ENCODE measurements around the gene ZBTB14. TPM values are rescaled to one million over a fixed set of nuclear protein-coding genes. Genes with fewer than 3 reads are reported as not detected.

Gene ZBTB14
- total RNA-seq, 1 experiment from 2014 or later: 15.1 TPM

DNA sequence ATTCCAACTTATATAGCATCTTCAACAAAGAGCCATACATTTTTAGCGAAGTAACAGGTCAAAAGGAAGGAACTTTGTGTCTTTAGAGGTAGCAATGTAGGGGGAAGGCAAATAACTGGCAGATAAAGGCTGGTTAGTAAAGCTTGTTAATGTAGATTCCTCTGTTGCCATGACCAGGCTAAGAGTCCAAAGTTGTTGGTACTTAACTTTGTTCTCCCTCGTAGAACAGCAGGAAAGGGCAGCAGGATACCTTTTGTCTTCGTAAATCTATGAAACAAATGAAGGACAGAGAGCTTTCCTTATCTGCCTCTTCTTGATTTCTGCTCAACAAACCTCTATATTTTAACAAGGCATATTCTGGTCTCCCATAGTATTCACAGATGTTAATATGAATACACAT is 18.6 kb downstream of the ZBTB14 start:
- no peak overlapping the region for H3K27ac Mint-ChIP-seq
- H3K4me3 Mint-ChIP-seq: no peak overlapping the region
- ChIA-PET CTCF (no interaction called here), POLR2A (no interaction called here)
- peaks cover 35% of the 10 kb centered on the region for H3K9me3 Mint-ChIP-seq
- no peak for DNase-seq (ENCODE audit: low spot score)
- no peaks in the 10 kb centered on the region for H3K27me3 Mint-ChIP-seq (ENCODE audit: low read depth)
- peaks cover 7% of the 10 kb centered on the region for H3K4me1 Mint-ChIP-seq
- TF ChIP-seq, protein P1, sequence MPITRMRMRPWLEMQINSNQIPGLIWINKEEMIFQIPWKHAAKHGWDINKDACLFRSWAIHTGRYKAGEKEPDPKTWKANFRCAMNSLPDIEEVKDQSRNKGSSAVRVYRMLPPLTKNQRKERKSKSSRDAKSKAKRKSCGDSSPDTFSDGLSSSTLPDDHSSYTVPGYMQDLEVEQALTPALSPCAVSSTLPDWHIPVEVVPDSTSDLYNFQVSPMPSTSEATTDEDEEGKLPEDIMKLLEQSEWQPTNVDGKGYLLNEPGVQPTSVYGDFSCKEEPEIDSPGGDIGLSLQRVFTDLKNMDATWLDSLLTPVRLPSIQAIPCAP (CRISPR knock-in tag; IDR thresholded peaks at IDR 0.05): no peak
- TF ChIP-seq, protein P2, sequence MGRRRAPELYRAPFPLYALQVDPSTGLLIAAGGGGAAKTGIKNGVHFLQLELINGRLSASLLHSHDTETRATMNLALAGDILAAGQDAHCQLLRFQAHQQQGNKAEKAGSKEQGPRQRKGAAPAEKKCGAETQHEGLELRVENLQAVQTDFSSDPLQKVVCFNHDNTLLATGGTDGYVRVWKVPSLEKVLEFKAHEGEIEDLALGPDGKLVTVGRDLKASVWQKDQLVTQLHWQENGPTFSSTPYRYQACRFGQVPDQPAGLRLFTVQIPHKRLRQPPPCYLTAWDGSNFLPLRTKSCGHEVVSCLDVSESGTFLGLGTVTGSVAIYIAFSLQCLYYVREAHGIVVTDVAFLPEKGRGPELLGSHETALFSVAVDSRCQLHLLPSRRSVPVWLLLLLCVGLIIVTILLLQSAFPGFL (CRISPR knock-in tag; IDR thresholded peaks at IDR 0.05; ENCODE audit: borderline replicate concordance): no peak
- TF ChIP-seq ZNF138 (CRISPR knock-in tag; conservative IDR thresholded peaks at IDR 0.05) (no peak), CREB1 (CRISPR knock-in tag; IDR thresholded peaks at IDR 0.05) (no peak), NR3C1 (CRISPR knock-in tag; conservative IDR thresholded peaks at IDR 0.05; ENCODE audit: low read depth) (no peak)
- TF ChIP-seq, protein P3, sequence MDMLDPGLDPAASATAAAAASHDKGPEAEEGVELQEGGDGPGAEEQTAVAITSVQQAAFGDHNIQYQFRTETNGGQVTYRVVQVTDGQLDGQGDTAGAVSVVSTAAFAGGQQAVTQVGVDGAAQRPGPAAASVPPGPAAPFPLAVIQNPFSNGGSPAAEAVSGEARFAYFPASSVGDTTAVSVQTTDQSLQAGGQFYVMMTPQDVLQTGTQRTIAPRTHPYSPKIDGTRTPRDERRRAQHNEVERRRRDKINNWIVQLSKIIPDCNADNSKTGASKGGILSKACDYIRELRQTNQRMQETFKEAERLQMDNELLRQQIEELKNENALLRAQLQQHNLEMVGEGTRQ (CRISPR knock-in tag; IDR thresholded peaks at IDR 0.05): no peak
- H3K36me3 Mint-ChIP-seq: peaks cover 17% of the 10 kb centered on the region
- ATAC-seq: peak; percentile 53

DNA sequence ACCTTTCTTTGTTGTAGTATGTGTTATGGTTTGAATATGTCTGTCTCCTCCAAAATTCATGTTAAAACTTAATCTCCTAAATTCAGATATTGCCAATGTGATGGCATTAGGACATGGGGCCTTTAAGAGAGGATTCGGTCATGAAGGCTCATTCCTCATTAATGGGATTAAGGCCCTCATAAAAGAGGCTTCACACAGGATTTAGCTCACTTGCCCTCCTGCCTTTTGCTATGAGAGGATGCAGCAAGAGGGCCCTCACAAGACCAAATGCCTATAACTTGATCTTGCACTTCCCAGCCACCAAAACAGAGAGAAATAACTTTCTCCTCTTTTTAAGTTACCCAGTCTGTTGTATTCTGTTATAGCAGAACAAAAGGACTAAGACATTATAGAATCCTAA is 19.7 kb downstream of the ZBTB14 start:
- CTCF ChIA-PET: no interaction called here

DNA sequence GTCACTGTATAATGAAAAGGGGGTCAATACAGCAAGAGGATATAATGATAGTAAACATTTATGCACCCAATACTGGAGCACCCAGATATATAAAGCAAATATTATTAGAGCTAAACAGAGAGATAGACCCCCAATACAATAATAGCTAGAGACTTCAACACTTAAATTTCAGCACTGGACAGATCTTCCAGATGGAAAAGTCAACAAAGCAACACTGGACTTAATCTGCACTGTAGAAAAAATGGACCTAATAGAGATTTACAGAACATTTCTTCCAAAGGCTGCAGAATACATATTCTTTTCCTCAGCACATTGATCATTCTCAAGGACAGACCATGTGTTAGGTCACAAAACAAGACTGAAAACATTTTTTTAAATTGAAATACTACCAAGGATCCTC is 26.7 kb downstream of the ZBTB14 start:
- H3K36me3 Mint-ChIP-seq: peaks cover 36% of the 10 kb centered on the region
- no peak overlapping the region for H3K4me3 Mint-ChIP-seq
- CTCF ChIA-PET: no interaction called here
- no peak for DNase-seq (ENCODE audit: low spot score)
- H3K9me3 Mint-ChIP-seq: peaks cover 88% of the 10 kb centered on the region
- no peak overlapping the region for H3K27ac Mint-ChIP-seq
- ATAC-seq: no peak
- H3K27me3 Mint-ChIP-seq (ENCODE audit: low read depth): peaks cover 11% of the 10 kb centered on the region
- POLR2A ChIA-PET: no interaction called here
- peaks cover 7% of the 10 kb centered on the region for H3K4me1 Mint-ChIP-seq
- no peak for TF ChIP-seq ZNF263 (CRISPR knock-in tag; IDR thresholded peaks at IDR 0.05; ENCODE audit: low read depth)
- TF ChIP-seq, protein P4, sequence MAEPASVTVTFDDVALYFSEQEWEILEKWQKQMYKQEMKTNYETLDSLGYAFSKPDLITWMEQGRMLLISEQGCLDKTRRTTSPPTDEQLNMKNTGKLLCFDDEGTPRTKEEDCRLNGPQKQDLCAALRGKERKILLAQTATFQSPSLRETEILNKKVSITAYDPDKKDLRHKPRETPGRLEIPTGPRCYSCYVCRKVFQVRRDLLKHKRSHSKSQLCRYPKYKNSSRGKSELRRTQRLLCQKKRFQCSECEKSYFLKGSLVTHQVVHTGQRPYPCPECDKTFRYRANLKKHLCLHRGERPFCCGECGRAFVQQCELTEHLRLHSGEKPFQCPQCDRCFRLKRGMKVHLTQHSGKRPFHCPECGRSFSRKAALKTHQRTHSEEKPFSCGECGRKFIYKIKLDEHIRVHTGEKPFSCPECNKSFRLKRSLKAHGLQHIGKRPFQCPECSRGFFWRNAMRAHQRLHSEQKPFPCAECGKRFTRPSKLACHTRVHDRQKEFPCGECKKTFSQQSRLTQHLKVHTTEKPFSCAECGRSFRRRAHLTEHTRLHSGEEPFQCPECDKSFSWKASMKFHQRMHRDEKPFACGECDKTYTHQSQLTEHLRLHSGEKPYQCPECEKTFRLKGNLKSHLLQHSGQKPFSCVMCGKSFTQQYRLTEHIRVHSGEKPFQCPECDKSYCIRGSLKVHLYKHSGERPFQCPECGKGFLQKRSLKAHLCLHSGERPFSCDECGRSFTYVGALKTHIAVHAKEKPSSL (CRISPR knock-in tag; conservative IDR thresholded peaks at IDR 0.05): no peak
- TF ChIP-seq JUN (CRISPR knock-in tag; IDR thresholded peaks at IDR 0.05): no peak
- no peak for TF ChIP-seq JAZF1 (CRISPR knock-in tag; IDR thresholded peaks at IDR 0.05)
- TF ChIP-seq, protein P5, sequence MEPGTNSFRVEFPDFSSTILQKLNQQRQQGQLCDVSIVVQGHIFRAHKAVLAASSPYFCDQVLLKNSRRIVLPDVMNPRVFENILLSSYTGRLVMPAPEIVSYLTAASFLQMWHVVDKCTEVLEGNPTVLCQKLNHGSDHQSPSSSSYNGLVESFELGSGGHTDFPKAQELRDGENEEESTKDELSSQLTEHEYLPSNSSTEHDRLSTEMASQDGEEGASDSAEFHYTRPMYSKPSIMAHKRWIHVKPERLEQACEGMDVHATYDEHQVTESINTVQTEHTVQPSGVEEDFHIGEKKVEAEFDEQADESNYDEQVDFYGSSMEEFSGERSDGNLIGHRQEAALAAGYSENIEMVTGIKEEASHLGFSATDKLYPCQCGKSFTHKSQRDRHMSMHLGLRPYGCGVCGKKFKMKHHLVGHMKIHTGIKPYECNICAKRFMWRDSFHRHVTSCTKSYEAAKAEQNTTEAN (CRISPR knock-in tag; IDR thresholded peaks at IDR 0.05): no peak
- no peak for TF ChIP-seq MXD4 (CRISPR knock-in tag; IDR thresholded peaks at IDR 0.05; ENCODE audit: borderline replicate concordance)
- no peak for TF ChIP-seq MYBL2 (CRISPR knock-in tag; IDR thresholded peaks at IDR 0.05)
- no peak for TF ChIP-seq SOX15 (CRISPR knock-in tag; IDR thresholded peaks at IDR 0.05)
- no peak for TF ChIP-seq OVOL2 (CRISPR knock-in tag; IDR thresholded peaks at IDR 0.05; ENCODE audit: borderline replicate concordance)
- TF ChIP-seq, protein P6, sequence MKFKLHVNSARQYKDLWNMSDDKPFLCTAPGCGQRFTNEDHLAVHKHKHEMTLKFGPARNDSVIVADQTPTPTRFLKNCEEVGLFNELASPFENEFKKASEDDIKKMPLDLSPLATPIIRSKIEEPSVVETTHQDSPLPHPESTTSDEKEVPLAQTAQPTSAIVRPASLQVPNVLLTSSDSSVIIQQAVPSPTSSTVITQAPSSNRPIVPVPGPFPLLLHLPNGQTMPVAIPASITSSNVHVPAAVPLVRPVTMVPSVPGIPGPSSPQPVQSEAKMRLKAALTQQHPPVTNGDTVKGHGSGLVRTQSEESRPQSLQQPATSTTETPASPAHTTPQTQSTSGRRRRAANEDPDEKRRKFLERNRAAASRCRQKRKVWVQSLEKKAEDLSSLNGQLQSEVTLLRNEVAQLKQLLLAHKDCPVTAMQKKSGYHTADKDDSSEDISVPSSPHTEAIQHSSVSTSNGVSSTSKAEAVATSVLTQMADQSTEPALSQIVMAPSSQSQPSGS (CRISPR knock-in tag; IDR thresholded peaks at IDR 0.05; ENCODE audit: borderline replicate concordance, low read depth): no peak

More for the DNA sequence above, 19.7 kb downstream of the ZBTB14 start:
- Mint-ChIP-seq H3K4me1 (peaks cover 13% of the 10 kb centered on the region), H3K4me3 (no peak overlapping the region), H3K27ac (no peak overlapping the region), H3K36me3 (peaks cover 25% of the 10 kb centered on the region), H3K27me3 (ENCODE audit: low read depth) (no peaks in the 10 kb centered on the region; the same call in 1 of the 2 replicates), H3K9me3 (peaks cover 45% of the 10 kb centered on the region)
- TF ChIP-seq ZNF671 (CRISPR knock-in tag; IDR thresholded peaks at IDR 0.05): no peak
- no peak for TF ChIP-seq EMX1 (CRISPR knock-in tag; IDR thresholded peaks at IDR 0.05)
- TF ChIP-seq, protein P2 (CRISPR knock-in tag; IDR thresholded peaks at IDR 0.05; ENCODE audit: borderline replicate concordance): no peak
- TF ChIP-seq MXD4 (CRISPR knock-in tag; IDR thresholded peaks at IDR 0.05; ENCODE audit: borderline replicate concordance): no peak
- no peak for TF ChIP-seq SMAD4 (CRISPR knock-in tag; IDR thresholded peaks at IDR 0.05)
- TF ChIP-seq TEAD4 (CRISPR knock-in tag; IDR thresholded peaks at IDR 0.05): no peak
- TF ChIP-seq GABPB1 (CRISPR knock-in tag; IDR thresholded peaks at IDR 0.05): no peak
- TF ChIP-seq TEAD1 (CRISPR knock-in tag; IDR thresholded peaks at IDR 0.05): no peak
- TF ChIP-seq, protein P7, sequence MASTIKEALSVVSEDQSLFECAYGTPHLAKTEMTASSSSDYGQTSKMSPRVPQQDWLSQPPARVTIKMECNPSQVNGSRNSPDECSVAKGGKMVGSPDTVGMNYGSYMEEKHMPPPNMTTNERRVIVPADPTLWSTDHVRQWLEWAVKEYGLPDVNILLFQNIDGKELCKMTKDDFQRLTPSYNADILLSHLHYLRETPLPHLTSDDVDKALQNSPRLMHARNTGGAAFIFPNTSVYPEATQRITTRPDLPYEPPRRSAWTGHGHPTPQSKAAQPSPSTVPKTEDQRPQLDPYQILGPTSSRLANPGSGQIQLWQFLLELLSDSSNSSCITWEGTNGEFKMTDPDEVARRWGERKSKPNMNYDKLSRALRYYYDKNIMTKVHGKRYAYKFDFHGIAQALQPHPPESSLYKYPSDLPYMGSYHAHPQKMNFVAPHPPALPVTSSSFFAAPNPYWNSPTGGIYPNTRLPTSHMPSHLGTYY (CRISPR knock-in tag; IDR thresholded peaks at IDR 0.05): no peak
- ATAC-seq (no peak), DNase-seq (ENCODE audit: low spot score) (no peak)
- POLR2A ChIA-PET: no interaction called here

Measured in WTC11 (cell line).